K562 (cell line): Measurements from ENCODE around the gene MOB1B. TPM values are rescaled to one million over a fixed set of nuclear protein-coding genes. Genes with fewer than 3 reads are reported as not detected.

Experiments
- CREBBP ChIP-seq: IDR thresholded peaks from one replicate; pipeline ENCODE4 v1.6.1; 2012; ENCODE audit warnings: low read depth, mild to moderate bottlenecking, control low read depth, inconsistent platforms, low read length
- CTBP1 ChIP-seq: fragments of 450-650 bp; IDR thresholded peaks from 2 replicates; pipeline ENCODE4 v1.6.1; 2016; ENCODE audit warnings: borderline replicate concordance
- ELF1 ChIP-seq: fragments of 200-800 bp; sonication (Bioruptor generic); IDR thresholded peaks from 2 replicates; pipeline ENCODE4 v1.6.1; 2016; ENCODE audit warnings: missing genetic modification characterization, missing compliant biosample characterization
- FOS ChIP-seq: IDR thresholded peaks from 3 replicates; pipeline ENCODE4 v1.6.1; 2011; ENCODE audit not compliant: insufficient read length; ENCODE audit errors: extremely low read depth
- MCM5 ChIP-seq: fragments of 450-650 bp; IDR thresholded peaks from 2 replicates; pipeline ENCODE4 v1.6.1; 2016; ENCODE audit warnings: low read depth
- SNRNP70 ChIP-seq: fragments of 200-400 bp; formaldehyde crosslinking; optimal IDR thresholded peaks from 2 replicates; pipeline ENCODE3; 2017; ENCODE audit warnings: low read depth, low read length
- ZFP1 ChIP-seq: fragments of 450-650 bp; formaldehyde crosslinking; IDR thresholded peaks from 2 replicates; pipeline ENCODE4 v1.4.0; 2020; ENCODE audit warnings: mild to moderate bottlenecking, mixed read lengths
- ZNF282 ChIP-seq: sonication (generic); formaldehyde crosslinking; IDR thresholded peaks from 2 replicates; pipeline ENCODE4 v1.8.1; 2023; ENCODE audit warnings: missing genetic modification reagents
- polyA plus RNA-seq, 8 experiments: library from polyadenylated mRNA; depleted of rRNA in 4 of 8; stranded (reverse) in 5 of 8; unstranded in 3 of 8; fragments of >200 nt; fragmentation: Nextera tagmentation in 2 of 8; fragmentation: Illumina TruSeq in 1 of 8; extraction: Ambion mirVana in 2 of 8; extraction: Trizol in 1 of 8; gene quantifications; 2 replicates each; pipeline versions ENCODE4 v1.2.1 to v1.2.3, GENCODE V29; 2011 to 2014; ENCODE audit warnings: inconsistent platforms in 1 of 8, missing spikeins in 1 of 8
- total RNA-seq, 7 experiments: library from RNA; depleted of rRNA in 6 of 7; stranded (reverse); fragments of >200 nt in 6 of 7; fragmentation: Illumina TruSeq in 2 of 7; extraction: Trizol in 2 of 7; gene quantifications; 2 replicates each; pipeline versions ENCODE4 v1.2.1 to v1.2.3, GENCODE V29; 2011 to 2021; ENCODE audit warnings: low replicate concordance in 1 of 7
- TF ChIP-seq, protein P1 (sequence below), 2 experiments: fragments of 200-800 bp in 1 of 2; sonication (Bioruptor generic) in 1 of 2; sonication (generic) in 1 of 2; formaldehyde crosslinking in 1 of 2; IDR thresholded peaks in 1 of 2; conservative IDR thresholded peaks in 1 of 2; 2 replicates each; pipeline versions ENCODE4 v1.5.0 to v1.6.1; 2016 to 2020; ENCODE audit warnings: missing compliant biosample characterization in 1 of 2, missing genetic modification characterization in 1 of 2, missing genetic modification reagents in 1 of 2
- TF ChIP-seq, protein P2 (sequence below): sonication (generic); formaldehyde crosslinking; IDR thresholded peaks from 2 replicates; pipeline ENCODE4 v1.8.1; 2023; ENCODE audit warnings: mild to moderate bottlenecking, missing genetic modification reagents
- TF ChIP-seq, protein P3 (sequence below): fragments of 450-650 bp; IDR thresholded peaks from 2 replicates; pipeline ENCODE4 v1.6.1; 2016; ENCODE audit warnings: low read depth
- TF ChIP-seq, protein P4 (sequence below): fragments of 250-450 bp; sonication (Bioruptor Pico); IDR thresholded peaks from 2 replicates; pipeline ENCODE4 v1.4.0; 2020; ENCODE audit warnings: mild to moderate bottlenecking, moderate library complexity

MOB1B gene
- total and polyA plus RNA-seq, 9 of the 15 experiments (the other 6 are each of a cell fraction or from before 2014, with no cell fraction given), result 8.4 to 37.8 (median 19.0) TPM

DNA sequence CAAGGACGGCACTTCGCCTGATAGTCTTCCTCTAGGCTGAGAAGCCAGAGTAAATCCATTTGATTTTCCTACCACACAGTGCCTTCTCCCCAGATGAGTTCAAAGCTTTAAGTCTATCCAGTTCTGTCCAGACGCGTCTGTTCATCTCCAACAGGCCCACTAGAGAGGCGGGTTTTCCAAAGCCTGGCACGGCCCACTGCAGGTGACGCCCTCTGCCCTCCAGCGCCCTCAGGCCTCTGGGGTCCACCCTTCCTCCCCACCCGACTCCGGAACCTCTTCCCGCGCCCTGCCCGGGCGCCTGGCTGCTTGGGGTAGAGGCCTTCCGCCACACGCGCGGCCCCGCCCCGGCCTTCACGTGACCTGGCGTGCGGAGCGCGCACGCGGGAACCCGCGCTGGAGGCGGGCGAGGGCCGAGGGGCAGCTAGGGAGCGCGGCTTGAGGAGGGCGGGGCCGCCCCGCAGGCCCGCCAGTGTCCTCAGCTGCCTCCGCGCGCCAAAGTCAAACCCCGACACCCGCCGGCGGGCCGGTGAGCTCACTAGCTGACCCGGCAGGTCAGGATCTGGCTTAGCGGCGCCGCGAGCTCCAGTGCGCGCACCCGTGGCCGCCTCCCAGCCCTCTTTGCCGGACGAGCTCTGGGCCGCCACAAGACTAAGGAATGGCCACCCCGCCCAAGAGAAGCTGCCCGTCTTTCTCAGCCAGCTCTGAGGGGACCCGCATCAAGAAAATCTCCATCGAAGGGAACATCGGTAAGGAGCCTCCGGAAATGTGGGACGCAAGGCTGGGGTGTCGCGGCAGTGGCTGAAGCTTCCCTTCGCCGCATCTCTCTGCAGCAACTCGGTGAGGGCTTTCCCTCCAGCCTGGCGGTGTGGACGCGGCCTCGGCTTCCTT is 91.3 kb downstream of the MOB1B start, which contains the start of gene DCK (continued):
- TF ChIP-seq, protein P1, sequence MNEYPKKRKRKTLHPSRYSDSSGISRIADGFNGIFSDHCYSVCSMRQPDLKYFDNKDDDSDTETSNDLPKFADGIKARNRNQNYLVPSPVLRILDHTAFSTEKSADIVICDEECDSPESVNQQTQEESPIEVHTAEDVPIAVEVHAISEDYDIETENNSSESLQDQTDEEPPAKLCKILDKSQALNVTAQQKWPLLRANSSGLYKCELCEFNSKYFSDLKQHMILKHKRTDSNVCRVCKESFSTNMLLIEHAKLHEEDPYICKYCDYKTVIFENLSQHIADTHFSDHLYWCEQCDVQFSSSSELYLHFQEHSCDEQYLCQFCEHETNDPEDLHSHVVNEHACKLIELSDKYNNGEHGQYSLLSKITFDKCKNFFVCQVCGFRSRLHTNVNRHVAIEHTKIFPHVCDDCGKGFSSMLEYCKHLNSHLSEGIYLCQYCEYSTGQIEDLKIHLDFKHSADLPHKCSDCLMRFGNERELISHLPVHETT (CRISPR knock-in tag; conservative IDR thresholded peaks at IDR 0.05 in 1 of 2, IDR thresholded peaks at IDR 0.05 in 1 of 2), result peak in 1 of 2 experiments; percentile 89; a peak in 2 of 4 replicates
- no peak for TF ChIP-seq MCM5
- TF ChIP-seq, protein P2, sequence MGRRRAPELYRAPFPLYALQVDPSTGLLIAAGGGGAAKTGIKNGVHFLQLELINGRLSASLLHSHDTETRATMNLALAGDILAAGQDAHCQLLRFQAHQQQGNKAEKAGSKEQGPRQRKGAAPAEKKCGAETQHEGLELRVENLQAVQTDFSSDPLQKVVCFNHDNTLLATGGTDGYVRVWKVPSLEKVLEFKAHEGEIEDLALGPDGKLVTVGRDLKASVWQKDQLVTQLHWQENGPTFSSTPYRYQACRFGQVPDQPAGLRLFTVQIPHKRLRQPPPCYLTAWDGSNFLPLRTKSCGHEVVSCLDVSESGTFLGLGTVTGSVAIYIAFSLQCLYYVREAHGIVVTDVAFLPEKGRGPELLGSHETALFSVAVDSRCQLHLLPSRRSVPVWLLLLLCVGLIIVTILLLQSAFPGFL (CRISPR knock-in tag), result no peak
- peak; percentile 81 for TF ChIP-seq ELF1 (tag)
- TF ChIP-seq CTBP1, result peak; percentile 96
- no peak for TF ChIP-seq CREBBP
- no peak for TF ChIP-seq ZNF282 (CRISPR knock-in tag)
- no peak for TF ChIP-seq SNRNP70
- TF ChIP-seq, protein P3, sequence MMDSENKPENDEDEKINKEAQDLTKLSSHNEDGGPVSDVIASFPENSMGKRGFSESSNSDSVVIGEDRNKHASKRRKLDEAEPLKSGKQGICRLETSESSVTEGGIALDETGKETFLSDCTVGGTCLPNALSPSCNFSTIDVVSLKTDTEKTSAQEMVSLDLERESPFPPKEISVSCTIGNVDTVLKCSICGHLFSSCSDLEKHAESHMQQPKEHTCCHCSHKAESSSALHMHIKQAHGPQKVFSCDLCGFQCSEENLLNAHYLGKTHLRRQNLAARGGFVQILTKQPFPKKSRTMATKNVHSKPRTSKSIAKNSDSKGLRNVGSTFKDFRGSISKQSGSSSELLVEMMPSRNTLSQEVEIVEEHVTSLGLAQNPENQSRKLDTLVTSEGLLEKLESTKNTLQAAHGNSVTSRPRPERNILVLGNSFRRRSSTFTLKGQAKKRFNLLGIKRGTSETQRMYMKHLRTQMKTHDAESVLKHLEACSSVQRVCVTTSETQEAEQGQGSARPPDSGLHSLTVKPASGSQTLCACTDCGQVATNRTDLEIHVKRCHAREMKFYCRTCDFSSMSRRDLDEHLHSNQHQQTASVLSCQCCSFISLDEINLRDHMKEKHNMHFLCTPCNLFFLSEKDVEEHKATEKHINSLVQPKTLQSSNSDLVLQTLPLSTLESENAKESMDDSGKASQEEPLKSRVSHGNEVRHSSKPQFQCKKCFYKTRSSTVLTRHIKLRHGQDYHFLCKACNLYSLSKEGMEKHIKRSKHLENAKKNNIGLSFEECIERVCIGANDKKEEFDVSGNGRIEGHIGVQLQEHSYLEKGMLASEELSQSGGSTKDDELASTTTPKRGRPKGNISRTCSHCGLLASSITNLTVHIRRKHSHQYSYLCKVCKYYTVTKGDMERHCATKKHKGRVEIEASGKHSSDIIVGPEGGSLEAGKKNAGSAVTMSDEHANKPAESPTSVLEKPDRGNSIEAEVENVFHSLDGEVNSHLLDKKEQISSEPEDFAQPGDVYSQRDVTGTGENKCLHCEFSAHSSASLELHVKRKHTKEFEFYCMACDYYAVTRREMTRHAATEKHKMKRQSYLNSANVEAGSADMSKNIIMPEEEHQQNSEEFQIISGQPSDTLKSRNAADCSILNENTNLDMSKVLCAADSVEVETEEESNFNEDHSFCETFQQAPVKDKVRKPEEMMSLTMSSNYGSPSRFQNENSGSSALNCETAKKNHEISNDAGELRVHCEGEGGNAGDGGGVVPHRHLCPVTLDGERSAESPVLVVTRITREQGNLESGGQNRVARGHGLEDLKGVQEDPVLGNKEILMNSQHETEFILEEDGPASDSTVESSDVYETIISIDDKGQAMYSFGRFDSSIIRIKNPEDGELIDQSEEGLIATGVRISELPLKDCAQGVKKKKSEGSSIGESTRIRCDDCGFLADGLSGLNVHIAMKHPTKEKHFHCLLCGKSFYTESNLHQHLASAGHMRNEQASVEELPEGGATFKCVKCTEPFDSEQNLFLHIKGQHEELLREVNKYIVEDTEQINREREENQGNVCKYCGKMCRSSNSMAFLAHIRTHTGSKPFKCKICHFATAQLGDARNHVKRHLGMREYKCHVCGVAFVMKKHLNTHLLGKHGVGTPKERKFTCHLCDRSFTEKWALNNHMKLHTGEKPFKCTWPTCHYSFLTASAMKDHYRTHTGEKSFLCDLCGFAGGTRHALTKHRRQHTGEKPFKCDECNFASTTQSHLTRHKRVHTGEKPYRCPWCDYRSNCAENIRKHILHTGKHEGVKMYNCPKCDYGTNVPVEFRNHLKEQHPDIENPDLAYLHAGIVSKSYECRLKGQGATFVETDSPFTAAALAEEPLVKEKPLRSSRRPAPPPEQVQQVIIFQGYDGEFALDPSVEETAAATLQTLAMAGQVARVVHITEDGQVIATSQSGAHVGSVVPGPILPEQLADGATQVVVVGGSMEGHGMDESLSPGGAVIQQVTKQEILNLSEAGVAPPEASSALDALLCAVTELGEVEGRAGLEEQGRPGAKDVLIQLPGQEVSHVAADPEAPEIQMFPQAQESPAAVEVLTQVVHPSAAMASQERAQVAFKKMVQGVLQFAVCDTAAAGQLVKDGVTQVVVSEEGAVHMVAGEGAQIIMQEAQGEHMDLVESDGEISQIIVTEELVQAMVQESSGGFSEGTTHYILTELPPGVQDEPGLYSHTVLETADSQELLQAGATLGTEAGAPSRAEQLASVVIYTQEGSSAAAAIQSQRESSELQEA, result no peak
- TF ChIP-seq, protein P4, sequence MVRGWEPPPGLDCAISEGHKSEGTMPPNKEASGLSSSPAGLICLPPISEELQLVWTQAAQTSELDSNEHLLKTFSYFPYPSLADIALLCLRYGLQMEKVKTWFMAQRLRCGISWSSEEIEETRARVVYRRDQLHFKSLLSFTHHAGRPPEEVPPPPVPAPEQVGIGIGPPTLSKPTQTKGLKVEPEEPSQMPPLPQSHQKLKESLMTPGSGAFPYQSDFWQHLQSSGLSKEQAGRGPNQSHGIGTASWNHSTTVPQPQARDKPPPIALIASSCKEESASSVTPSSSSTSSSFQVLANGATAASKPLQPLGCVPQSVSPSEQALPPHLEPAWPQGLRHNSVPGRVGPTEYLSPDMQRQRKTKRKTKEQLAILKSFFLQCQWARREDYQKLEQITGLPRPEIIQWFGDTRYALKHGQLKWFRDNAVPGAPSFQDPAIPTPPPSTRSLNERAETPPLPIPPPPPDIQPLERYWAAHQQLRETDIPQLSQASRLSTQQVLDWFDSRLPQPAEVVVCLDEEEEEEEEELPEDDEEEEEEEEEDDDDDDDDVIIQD, result no peak
- no peak for TF ChIP-seq FOS
- TF ChIP-seq ZFP1, result no peak
